HG03521 (cell line): Measurements from ENCODE around the gene METTL18.

ENCODE experiments used
- ATAC-seq: cut with Tn5 transposase; IDR thresholded peaks from one replicate; pipeline ENCODE4 v1.9.1; 2021; ENCODE audit warnings: mild to moderate bottlenecking, moderate library complexity; ENCODE audit not compliant: unreplicated experiment

METTL18 gene

DNA sequence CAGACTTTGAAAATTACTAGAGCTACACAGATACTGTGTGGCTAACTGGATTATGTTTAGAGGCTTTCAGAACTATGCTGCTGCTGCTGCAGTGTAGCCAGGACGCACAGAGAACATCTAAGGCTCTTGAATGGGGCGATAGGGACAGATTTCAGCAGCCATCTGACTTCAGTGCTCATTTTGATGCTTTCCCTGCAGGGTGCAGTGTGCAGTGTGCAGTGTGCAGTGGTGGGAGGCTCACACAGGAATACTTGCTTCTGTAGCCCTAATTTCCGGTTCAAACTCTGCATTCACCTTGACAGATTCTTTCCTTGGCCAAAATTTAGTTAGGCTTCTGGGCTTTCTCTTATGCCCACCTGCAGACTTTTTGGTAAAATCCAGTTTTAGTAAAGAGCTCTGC, 7.7 kb downstream of the METTL18 start:
- no peak for ATAC-seq

GRCh38 chr1:169785267-169785666, 9.4 kb downstream of the METTL18 start:
- no peak for ATAC-seq

DNA sequence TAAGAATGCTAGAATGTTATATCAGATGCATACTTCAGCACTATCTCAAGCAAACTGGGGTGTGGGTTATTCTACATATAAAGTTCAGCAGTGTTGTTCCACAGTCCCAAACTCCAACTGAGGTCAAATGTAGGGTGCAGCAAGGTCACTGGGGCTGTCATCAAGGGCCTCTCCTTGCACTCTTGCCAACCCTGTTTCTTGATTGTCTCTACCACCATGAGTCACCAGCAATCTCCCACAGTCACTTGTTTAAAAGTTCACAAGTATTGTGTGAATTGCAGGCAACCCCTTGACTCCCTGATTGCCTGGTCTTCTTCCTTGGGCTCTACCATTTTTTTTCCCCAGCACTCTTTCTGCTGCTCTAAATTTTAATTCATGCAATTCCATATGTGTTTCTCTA, 10.6 kb downstream of the METTL18 start:
- ATAC-seq, result no peak

DNA sequence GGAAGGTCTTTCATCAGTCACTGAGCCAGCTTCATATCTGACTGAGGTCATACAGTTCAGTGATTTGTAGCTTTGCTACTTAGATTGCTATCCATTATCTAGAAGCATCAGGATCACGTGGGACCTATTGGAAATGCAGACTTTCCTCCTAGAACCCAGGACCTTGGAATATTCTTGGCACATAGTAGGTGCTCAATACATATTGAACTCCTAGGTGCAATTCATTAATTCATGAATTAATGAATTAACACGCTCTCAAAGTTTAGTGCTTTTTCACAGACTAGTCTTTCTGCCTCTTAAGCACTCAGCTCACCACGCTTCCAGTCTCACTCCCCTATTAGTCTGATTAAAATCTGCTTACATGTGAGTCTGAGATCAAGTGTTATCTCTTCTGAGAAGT, 12.1 kb downstream of the METTL18 start:
- no peak for ATAC-seq

DNA sequence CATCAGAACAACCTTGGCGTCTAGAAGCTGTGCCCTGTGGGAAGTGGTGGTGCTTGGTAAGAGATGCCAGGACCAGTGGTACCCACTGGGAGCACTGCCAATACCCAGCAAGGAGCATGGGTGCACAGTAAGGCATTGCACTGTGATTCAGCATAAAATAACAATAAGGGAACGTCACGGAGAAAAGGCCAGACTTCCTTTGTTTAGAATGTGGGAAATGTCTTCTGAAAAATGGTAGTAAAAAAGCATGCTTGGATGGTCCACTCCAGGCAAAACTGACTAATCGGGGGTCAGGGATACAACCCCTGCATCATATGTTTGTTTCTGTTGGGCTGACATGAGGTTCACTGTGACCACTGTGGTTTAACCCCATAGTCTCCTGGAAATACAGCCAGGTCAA, 14.7 kb downstream of the METTL18 start:
- ATAC-seq, result no peak

DNA sequence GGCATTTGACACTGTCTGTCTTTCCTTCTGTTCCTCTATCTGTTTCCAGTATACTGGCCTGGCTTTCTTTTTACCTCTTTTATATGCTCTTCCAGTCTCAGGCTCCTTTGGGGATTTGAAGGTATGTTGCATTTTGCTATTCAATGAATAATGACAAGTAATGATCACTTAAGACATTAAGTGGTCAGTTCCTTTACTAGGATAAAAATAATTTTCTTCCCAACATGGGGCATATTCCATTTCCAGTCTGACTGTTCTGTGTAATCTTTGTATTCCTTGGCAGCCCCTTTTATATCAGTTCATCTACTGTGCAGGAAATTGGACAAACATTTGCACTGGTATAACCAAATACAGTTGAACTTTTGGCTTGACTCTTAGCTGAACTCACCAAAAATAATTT, 15.6 kb downstream of the METTL18 start:
- no peak for ATAC-seq

GRCh38 chr1:169776440-169776839, 18.3 kb downstream of the METTL18 start:
- no peak for ATAC-seq

GRCh38 chr1:169768161-169768560, 26.5 kb downstream of the METTL18 start:
- no peak for ATAC-seq

GRCh38 chr1:169765580-169766331, 29.0 kb downstream of the METTL18 start:
- ATAC-seq, result no peak

GRCh38 chr1:169764919-169765318, 29.8 kb downstream of the METTL18 start:
- no peak for ATAC-seq

DNA sequence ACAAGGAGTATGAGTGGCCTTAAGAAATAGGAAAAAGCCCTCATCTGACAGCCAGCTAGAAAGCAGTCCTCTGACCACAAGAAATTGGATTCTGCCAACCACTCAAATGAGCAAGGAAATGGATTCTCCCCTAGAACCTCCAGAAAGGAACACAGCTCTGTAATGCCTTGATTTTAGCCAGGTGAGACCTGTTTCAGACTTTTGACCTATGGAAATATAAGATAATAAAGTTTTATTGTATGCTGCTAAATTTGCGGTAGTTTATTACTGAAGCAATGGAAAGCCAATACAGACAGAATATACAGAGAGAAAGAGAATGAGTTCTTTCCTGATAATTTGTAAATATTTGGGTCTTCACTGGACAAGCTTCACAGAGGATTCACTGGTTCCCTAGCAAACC, 32.0 kb downstream of the METTL18 start:
- ATAC-seq, result no peak

- ATAC-seq, result no peak
Measured at GRCh38 chr1:169759038-169759437, 35.7 kb downstream of the METTL18 start.

DNA sequence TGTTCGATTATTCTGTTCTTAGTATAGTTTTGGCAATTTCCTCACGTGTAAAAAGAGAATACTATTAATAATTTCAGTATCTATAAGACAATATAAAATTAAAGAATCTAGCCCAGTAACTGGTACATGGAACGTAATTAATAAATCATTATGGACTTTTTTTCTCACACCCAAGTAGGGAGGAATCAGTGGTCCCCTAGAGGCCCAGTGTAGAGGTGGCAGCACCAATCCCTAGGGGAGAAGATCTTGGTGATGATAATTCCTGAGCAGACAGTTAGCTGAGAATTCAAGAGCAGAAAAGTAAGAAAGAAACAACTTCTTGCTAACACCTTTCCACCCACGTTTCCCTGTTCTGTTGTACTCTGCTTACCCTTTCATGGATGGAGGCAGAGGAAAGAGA, 41.2 kb downstream of the METTL18 start:
- ATAC-seq, result no peak

DNA sequence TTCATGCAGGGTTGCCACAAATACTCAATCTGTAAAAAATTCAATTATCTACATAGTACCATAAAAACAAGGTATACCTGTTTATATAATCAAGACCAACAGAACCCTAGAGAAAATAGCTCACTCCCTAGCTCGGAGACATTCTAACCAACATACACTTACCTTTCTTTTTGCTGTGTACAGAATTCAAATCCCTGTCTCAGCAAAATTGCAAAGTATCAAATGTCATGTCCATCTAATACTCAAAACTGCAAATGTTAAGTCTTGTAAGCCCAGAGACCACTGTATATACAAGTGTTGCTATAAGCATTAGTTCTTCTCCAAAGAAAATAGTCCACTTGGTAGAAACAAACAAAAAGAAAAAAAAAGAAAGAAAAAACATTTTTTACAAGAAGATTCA, 44.7 kb downstream of the METTL18 start:
- ATAC-seq, result no peak

- no peak for ATAC-seq
Measured at GRCh38 chr1:169746550-169746949, 48.2 kb downstream of the METTL18 start.

- no peak for ATAC-seq
Measured at GRCh38 chr1:169745015-169745861, 49.5 kb downstream of the METTL18 start.
